ENCODE results near the gene XPR1.

DNA sequence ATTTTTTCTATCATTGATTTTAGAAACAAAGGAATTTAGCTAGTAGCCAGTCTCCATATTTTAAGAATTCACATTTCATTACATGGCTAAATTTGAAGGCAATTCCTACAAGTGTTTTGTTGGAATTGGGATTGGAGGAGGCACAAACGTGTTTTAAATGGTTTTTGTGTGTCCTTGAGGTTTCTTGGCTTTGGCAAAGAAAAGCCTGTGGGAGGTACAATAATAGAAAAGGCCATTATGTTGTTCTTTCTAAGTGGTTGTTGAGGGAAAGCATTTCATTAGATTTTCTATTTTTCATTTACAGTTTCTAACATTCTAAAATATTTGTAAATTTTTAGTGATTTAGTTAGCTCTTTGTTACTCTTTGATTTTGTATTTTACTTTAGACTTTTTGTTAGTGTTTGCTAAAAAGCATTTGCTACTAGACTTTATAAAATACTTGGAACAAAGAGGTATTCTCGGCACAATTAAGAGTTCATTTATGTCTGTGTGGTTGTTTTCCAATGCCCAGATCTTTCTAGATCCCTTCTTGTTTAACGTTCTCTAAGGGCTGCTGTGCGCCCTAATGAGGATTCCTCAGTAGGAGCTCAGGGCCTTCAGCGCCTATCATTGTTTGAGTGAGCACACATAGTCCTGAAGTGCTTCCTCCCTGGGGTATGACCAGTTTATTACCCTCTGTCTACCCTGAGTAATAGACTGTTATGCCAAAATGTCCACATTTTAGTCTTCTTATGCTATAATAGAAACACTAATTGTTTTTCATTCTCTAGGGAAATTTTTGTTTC lies 210.9 kb downstream of the XPR1 start:
- TF ChIP-seq, protein P1, sequence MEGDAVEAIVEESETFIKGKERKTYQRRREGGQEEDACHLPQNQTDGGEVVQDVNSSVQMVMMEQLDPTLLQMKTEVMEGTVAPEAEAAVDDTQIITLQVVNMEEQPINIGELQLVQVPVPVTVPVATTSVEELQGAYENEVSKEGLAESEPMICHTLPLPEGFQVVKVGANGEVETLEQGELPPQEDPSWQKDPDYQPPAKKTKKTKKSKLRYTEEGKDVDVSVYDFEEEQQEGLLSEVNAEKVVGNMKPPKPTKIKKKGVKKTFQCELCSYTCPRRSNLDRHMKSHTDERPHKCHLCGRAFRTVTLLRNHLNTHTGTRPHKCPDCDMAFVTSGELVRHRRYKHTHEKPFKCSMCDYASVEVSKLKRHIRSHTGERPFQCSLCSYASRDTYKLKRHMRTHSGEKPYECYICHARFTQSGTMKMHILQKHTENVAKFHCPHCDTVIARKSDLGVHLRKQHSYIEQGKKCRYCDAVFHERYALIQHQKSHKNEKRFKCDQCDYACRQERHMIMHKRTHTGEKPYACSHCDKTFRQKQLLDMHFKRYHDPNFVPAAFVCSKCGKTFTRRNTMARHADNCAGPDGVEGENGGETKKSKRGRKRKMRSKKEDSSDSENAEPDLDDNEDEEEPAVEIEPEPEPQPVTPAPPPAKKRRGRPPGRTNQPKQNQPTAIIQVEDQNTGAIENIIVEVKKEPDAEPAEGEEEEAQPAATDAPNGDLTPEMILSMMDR (IDR thresholded peaks at IDR 0.05) = no peak
- TF ChIP-seq POLR2A (IDR thresholded peaks at IDR 0.05) (no peak), POLR2AphosphoS5 (IDR thresholded peaks at IDR 0.05) (no peak)
